Measurements from ENCODE around the gene FBXL15.

The FBXL15 gene

GRCh38 chr10:102411341-102412255 lies 9.0 kb upstream of the FBXL15 start:
- DNase-seq, result no peak

GRCh38 chr10:102412293-102412692 lies 8.3 kb upstream of the FBXL15 start:
- no peak for DNase-seq

- no peak for DNase-seq
Observed at GRCh38 chr10:102413053-102413705, 7.5 kb upstream of the FBXL15 start.

- DNase-seq, result no peak
Observed at GRCh38 chr10:102413806-102414561, 6.7 kb upstream of the FBXL15 start.

GRCh38 chr10:102414749-102415148 lies 5.9 kb upstream of the FBXL15 start:
- no peak for DNase-seq

GRCh38 chr10:102416283-102416682 lies 4.4 kb upstream of the FBXL15 start:
- no peak for DNase-seq

GRCh38 chr10:102416695-102417094 lies 3.9 kb upstream of the FBXL15 start:
- no peak for DNase-seq

- peak; percentile 58 to 70 for DNase-seq
Observed at GRCh38 chr10:102418622-102419268, 1.9 kb upstream of the FBXL15 start, which contains the start of gene PSD. Gene PSD, minus strand, starts transcription at chr10:102418785. Its CDS starts 1,747 bp downstream, at chr10:102417038.

GRCh38 chr10:102419269-102420180 lies 1.1 kb upstream of the FBXL15 start:
- DNase-seq, result peak; percentile 46 to 70

- no peak for DNase-seq
Observed at GRCh38 chr10:102420181-102420713, 389 bp upstream of the FBXL15 start.

DNA sequence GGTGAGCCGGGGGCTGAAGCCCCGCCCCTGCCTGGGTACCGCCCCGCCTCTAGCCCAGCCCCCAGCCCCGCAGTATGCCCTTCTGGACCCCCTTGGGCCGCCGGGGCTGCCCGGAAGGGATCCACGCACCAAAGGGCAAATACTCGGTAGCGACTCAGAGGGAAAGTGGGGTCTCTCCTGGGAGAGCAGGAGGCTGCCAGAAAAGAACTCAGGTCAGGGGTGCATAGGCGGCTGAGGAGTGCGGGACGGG lies 796 bp downstream of the FBXL15 start:
- no peak for DNase-seq

GRCh38 chr10:102421757-102422512 lies 1.3 kb downstream of the FBXL15 start:
- DNase-seq, result no peak

DNA sequence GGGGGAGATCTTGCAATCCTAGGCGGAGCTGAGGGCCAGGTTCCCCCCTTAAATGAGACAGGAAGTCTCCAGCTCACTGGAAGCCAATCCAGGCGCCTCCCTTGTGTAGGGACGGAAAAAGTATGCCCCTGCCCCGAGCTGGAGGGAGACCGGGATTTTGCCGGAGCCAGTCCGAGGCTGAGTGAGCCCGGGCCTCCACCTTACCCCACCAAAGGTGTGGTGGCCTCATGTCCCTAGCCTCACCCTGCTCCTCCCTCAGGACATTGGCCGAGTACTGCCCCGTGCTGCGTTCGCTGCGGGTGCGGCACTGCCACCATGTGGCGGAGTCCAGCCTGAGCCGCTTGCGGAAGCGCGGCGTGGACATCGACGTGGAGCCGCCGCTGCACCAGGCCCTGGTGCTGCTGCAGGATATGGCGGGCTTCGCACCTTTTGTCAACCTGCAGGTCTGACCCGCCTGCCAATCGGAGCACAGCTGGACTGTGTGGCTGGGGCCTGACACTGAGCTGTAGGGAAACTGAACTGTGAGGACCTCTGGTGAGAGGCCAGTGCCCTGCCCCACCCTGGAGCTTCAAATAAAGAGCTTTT lies 2.0 kb downstream of the FBXL15 start:
- no peak for DNase-seq

DNA sequence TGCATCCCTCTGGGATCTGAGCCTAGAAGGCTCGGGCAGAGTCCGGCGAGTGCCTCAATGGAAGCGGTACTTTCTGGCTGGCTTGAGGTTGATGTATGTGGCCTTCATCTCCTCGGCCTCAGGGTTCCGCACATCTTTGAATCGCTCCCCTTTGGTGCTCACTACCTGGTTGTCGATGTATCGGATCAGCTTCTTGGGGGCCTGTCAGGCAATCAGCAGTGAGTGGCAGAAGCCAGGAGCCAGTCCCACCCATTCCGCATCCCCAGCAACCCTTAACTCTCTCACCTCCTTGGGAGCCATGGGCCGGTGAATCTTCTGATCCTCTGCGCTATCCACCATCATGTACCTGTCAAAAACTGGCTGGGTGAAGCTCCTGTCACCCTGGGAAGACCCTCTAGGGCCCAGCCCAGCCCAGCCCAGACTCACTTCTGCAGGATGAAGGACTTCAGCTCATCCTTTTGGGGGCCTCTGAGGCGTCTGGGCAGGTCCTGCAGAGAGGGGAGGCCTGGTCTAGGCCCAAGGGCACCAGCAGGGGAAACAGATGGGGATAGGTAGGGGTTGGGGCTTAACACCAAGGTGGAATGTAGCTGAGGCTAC lies 2.8 kb downstream of the FBXL15 start:
- no peak for DNase-seq

GRCh38 chr10:102424145-102424544 lies 3.5 kb downstream of the FBXL15 start:
- DNase-seq, result no peak

DNA sequence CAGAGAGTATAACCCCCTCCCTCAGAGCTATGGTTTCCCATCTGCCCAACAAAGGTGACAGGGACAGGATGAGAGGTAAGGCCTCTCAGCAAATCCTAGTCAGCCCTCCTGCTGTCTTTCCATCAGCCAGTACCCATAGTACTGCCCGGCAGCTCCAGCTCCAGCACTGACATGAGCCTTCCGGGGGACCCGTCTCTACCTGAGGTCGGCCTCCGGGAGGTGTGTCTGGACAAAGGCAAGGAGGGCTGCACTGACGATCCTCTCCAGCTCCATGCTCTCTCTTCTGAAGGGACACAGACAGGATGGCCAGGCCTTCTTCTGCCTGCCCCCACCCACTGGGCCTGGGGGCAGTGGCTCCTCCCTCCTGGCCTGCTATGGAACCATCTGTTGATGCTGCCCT lies 4.3 kb downstream of the FBXL15 start:
- DNase-seq, result no peak

GRCh38 chr10:102425444-102425843 lies 4.8 kb downstream of the FBXL15 start:
- DNase-seq, result no peak

- no peak for DNase-seq
Observed at GRCh38 chr10:102426803-102427287, 6.2 kb downstream of the FBXL15 start.

DNA sequence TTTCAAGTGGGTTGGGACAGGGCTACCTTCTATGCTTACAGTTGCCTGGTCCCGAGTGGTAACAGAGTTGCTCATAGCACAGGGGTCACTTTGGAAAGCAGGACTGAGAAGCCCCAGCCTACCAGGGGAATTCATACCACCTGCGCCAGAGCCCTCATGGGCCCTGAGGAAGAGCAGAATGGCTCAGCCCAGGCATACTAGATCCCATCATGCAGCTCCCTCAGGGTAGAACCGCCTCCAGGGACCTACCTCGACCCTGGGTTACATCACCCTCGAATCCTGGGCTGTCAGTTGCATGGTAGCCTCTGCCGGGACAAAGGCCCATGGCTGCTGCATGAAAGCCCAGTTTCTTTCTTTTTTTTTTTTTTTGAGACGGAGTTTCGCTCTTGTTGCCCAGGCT lies 8.8 kb downstream of the FBXL15 start:
- DNase-seq, result no peak

All from NCI-H446 (cell line).